ENCODE results near the gene DEPDC5. TPM values are rescaled to one million over a fixed set of nuclear protein-coding genes. Genes with fewer than 3 reads are reported as not detected.

DEPDC5 gene
- polyA plus RNA-seq, 1 experiment, result 14.3 TPM

DNA sequence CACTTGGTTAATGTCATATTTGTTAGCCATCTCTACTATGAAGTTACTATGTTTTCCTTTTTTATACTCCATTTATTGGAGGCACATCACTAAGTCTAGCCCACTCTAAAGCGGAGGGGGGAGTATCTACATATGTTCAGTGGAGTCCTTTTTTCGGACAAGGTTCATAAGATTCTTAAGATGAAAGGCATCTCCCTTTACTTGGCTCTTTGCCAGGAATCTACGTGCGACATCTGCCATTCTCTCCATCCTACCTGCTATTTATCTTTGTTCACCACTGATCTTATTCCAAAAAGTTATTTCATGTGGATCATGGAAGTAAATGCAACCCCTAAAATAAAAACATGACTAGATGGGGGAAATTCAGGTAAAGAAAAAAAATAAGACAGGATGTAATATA, 113.1 kb downstream of the DEPDC5 start:
- H3K27ac ChIP-seq (ENCODE audit: low read depth, low read length), result no peak overlapping the region
- no peak overlapping the region for H3K4me3 ChIP-seq (ENCODE audit: low read depth, low read length)
- ChIA-PET POLR2A (no interaction called here), CTCF (no interaction called here)
- H3K9me3 ChIP-seq (ENCODE audit: control insufficient read depth, insufficient read depth, low read length), result no peaks in the 10 kb centered on the region
- no peak for DNase-seq (ENCODE audit: low read depth, low spot score)
- no peaks in the 10 kb centered on the region for H3K27me3 ChIP-seq (ENCODE audit: control insufficient read depth, insufficient read depth, low read length)
- TF ChIP-seq CTCF (IDR thresholded peaks at IDR 0.05; ENCODE audit: low read depth, low read length), result no peak

GRCh38 chr22:31867386-31868153, 113.8 kb downstream of the DEPDC5 start:
- CTCF ChIA-PET, result no interaction called here
- no peak overlapping the region for H3K4me3 ChIP-seq (ENCODE audit: low read depth, low read length)
- no peak for TF ChIP-seq CTCF (IDR thresholded peaks at IDR 0.05; ENCODE audit: low read depth, low read length)
- H3K27ac ChIP-seq (ENCODE audit: low read depth, low read length), result no peak overlapping the region
- POLR2A ChIA-PET, result no interaction called here
- no peaks in the 10 kb centered on the region for H3K27me3 ChIP-seq (ENCODE audit: control insufficient read depth, insufficient read depth, low read length)
- no peak for DNase-seq (ENCODE audit: low read depth, low spot score)
- H3K9me3 ChIP-seq (ENCODE audit: control insufficient read depth, insufficient read depth, low read length), result no peaks in the 10 kb centered on the region

DNA sequence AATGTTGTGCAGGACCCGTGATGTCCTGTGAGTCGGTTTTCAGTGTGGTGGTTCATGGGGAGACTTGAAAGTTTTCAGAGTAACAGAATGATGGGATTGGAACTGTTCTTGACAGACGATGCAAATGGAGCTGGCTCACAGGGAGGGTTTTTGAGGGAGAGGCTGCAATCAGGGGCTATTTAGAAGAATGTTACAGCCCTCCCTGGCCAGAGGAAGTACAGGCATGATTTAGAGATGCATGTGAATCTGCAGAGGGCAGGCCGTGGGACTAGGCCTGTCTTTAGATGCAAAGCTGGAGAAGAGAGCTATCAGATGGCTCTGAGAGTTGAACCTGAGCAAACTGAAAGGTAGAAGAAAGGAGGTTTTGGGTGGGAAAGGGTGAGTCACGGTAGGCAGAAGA, 115.9 kb downstream of the DEPDC5 start:
- no peak for TF ChIP-seq CTCF (IDR thresholded peaks at IDR 0.05; ENCODE audit: low read depth, low read length)
- no peak for DNase-seq (ENCODE audit: low read depth, low spot score)
- Histone ChIP-seq H3K4me3 (ENCODE audit: low read depth, low read length) (no peak overlapping the region), H3K27ac (ENCODE audit: low read depth, low read length) (no peak overlapping the region), H3K9me3 (ENCODE audit: control insufficient read depth, insufficient read depth, low read length) (no peaks in the 10 kb centered on the region), H3K27me3 (ENCODE audit: control insufficient read depth, insufficient read depth, low read length) (no peaks in the 10 kb centered on the region)
- CTCF ChIA-PET, result interaction anchor here (0.5 to 0.9 kb wide), 2 partner anchors 94 to 101 kb away, joined by 3 to 5 read pairs; no protein-coding TSS in a partner anchor
- POLR2A ChIA-PET, result no interaction called here

DNA sequence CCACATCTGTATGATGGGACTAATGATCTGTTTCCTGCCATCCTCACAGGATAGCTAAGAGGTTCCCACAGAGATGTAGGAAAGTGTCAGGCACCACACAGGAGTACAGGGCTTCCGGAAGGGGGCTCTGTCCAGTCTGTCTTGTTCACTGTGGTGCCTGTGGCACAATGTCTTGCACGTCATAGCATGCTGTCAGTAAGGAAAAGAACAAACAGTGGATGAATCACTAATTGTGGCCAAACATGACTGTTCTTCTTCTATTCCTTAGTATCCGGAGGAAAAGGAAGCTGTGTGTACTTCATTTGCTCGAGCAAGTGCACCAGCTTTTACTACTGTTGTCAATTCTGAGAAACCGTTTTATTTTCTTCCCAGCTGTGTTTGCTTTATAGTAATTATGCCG, 117.1 kb downstream of the DEPDC5 start:
- DNase-seq (ENCODE audit: low read depth, low spot score), result no peak
- TF ChIP-seq CTCF (IDR thresholded peaks at IDR 0.05; ENCODE audit: low read depth, low read length), result 0 out of 2 replicates have a peak, but pooled peaks have one; percentile 11
- Histone ChIP-seq H3K27me3 (ENCODE audit: control insufficient read depth, insufficient read depth, low read length) (no peaks in the 10 kb centered on the region), H3K9me3 (ENCODE audit: control insufficient read depth, insufficient read depth, low read length) (no peaks in the 10 kb centered on the region), H3K4me3 (ENCODE audit: low read depth, low read length) (no peak overlapping the region), H3K27ac (ENCODE audit: low read depth, low read length) (no peak overlapping the region)
- ChIA-PET CTCF (no interaction called here), POLR2A (interaction anchor here (0.5 kb wide), 1 partner anchor 37 kb away, joined by 6 read pairs; no protein-coding TSS in a partner anchor)

DNA sequence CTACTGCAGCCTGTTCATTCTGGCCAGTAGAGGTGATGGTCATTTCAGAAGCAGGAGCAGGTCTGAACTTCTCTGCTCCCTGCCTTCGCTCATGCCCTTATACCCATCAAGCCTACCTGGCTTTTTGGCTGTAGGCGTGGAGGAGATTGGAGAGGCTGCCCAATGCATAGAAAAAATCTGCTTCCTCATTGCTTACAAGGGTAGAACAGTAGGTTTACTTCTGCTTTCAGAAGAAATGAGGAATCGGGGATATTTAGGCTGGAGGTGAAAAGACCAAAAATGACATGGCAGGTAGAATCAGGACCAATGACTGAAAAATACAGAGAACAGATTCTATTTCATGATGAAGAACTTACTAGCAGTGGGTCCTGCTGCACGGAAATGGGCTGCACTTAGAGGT, 117.7 kb downstream of the DEPDC5 start:
- ChIA-PET CTCF (no interaction called here), POLR2A (interaction anchor here (0.5 kb wide), 1 partner anchor 37 kb away, joined by 6 read pairs; no protein-coding TSS in a partner anchor)
- no peak overlapping the region for H3K27ac ChIP-seq (ENCODE audit: low read depth, low read length)
- H3K27me3 ChIP-seq (ENCODE audit: control insufficient read depth, insufficient read depth, low read length), result no peaks in the 10 kb centered on the region
- no peak for TF ChIP-seq CTCF (IDR thresholded peaks at IDR 0.05; ENCODE audit: low read depth, low read length)
- H3K9me3 ChIP-seq (ENCODE audit: control insufficient read depth, insufficient read depth, low read length), result no peaks in the 10 kb centered on the region
- DNase-seq (ENCODE audit: low read depth, low spot score), result no peak
- no peak overlapping the region for H3K4me3 ChIP-seq (ENCODE audit: low read depth, low read length)

Data from AG04450 (cell line).